Thyroid gland (tissue), 4 donors: ENCODE measurements around the gene CAPN12.

ENCODE experiments used
- POLR2A ChIP-seq, 2 donors: fragments of 450-650 bp; IDR thresholded peaks; one replicate each; pipeline ENCODE4 v1.6.1; 2017; ENCODE audit warnings: antibody characterized with exemption in 2 of 2, mild to moderate bottlenecking in 2 of 2, moderate library complexity in 1 of 2
- TF ChIP-seq, protein P1 (sequence below), 6 experiments: fragments of 200-600 bp in 3 of 6; fragments of 450-650 bp in 3 of 6; sonication (generic) in 3 of 6; IDR thresholded peaks; one replicate each; pipeline ENCODE4 v1.5.1; 2016 to 2019; ENCODE audit warnings: antibody characterized with exemption in 6 of 6, mild to moderate bottlenecking in 2 of 6, inconsistent platforms in 1 of 6, moderate library complexity in 1 of 6

DNA sequence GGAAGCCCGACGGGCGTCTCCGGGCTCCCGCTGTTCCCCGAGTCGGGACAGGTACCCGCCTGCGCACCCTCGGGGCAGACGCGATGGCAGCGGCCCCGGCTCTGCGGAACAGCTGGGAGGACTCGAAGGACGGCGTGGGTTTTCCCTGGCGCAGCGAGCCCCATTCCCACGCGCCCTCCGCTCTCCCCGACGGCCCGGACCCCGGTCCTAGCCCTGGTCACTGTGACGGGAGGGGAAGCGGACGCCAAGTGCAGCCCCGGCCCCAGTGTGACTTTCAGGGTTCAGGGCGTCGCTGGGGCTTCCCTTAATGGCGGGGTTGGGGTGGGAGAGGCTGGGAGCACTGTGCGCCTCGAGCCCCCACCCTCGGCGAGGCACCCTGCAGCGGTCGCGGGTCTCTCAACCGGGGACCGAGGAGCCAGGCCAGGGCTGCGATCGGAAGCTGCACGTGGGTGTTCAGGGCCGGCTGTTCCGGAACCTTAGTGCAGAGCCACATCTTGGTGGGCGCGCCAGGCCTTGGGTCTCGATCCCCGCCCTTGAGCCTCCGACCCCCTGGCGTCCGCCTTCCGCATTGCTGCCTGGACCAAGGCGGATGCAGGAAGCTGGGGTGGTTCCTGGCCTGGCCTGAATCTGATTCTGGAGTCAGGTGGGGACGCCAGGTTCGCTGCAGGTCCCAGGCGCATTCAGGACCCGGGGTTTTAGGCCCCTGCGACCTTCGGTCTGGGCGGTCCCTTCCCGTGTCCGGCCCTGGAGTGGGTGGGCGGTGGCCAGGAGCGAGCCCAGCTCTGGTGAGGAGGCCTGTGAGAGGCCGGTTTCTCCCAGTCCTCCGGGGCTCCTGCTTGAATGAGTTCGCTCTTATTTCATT is 48.2 kb upstream of the CAPN12 start:
- TF ChIP-seq, protein P1, sequence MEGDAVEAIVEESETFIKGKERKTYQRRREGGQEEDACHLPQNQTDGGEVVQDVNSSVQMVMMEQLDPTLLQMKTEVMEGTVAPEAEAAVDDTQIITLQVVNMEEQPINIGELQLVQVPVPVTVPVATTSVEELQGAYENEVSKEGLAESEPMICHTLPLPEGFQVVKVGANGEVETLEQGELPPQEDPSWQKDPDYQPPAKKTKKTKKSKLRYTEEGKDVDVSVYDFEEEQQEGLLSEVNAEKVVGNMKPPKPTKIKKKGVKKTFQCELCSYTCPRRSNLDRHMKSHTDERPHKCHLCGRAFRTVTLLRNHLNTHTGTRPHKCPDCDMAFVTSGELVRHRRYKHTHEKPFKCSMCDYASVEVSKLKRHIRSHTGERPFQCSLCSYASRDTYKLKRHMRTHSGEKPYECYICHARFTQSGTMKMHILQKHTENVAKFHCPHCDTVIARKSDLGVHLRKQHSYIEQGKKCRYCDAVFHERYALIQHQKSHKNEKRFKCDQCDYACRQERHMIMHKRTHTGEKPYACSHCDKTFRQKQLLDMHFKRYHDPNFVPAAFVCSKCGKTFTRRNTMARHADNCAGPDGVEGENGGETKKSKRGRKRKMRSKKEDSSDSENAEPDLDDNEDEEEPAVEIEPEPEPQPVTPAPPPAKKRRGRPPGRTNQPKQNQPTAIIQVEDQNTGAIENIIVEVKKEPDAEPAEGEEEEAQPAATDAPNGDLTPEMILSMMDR (IDR thresholded peaks at IDR 0.05) = peak in 2 of 6 experiments; percentile 20 to 22
- no peak for TF ChIP-seq POLR2A (IDR thresholded peaks at IDR 0.05)
